ENCODE data around the gene KCNQ1. TPM values are rescaled to one million over a fixed set of nuclear protein-coding genes. Genes with fewer than 3 reads are reported as not detected.
A peak's percentile ranks its signal among the peaks of the same experiment; 100 is the strongest.

Gene KCNQ1
- total RNA-seq, 1 experiment from 2014 or later: 2.3 TPM

GRCh38 chr11:2669634-2670469 is 225.0 kb downstream of the KCNQ1 start:
- Histone ChIP-seq H3K4me2 (ENCODE audit: insufficient read depth, insufficient read length, low read length) (no peak overlapping the region), H3K79me1 (ENCODE audit: insufficient read depth, low read depth, low read length, poor library complexity, severe bottlenecking) (no peaks in the 10 kb centered on the region), H4K91ac (ENCODE audit: insufficient read length, low read depth, low read length) (no peak overlapping the region), H4K5ac (ENCODE audit: insufficient read length, low read depth, low read length) (no peak overlapping the region), H3K18ac (ENCODE audit: insufficient read length, low read depth, low read length) (no peak overlapping the region), H3K27ac (ENCODE audit: insufficient read length, low read depth, low read length) (no peak overlapping the region), H2BK15ac (ENCODE audit: low read depth, low read length) (no peak overlapping the region), H2BK5ac (ENCODE audit: insufficient read length, low read length) (no peak overlapping the region), H2BK120ac (ENCODE audit: low read depth, low read length, poor library complexity, severe bottlenecking) (no peak overlapping the region), H3K9ac (ENCODE audit: extremely low read depth, insufficient read length, low read length) (no peak overlapping the region), H4K8ac (replicated peaks; ENCODE audit: insufficient read length, low read depth, low read length) (no peak overlapping the region), H2AK5ac (ENCODE audit: insufficient read length, low read length) (no peak overlapping the region), H3K23ac (ENCODE audit: insufficient read length, low read depth, low read length) (no peak overlapping the region), H3K4ac (ENCODE audit: low read depth, low read length) (no peak overlapping the region), H2AFZ (ENCODE audit: low read length) (no peak overlapping the region), H3T11ph (ENCODE audit: low read length) (no peak overlapping the region), H3K4me1 (ENCODE audit: insufficient read depth, low read length) (no peaks in the 10 kb centered on the region), H4K20me1 (ENCODE audit: control insufficient read depth, insufficient read depth, insufficient read length) (peaks cover 3% of the 10 kb centered on the region), H3K23me2 (ENCODE audit: insufficient read length, low read depth, low read length, poor library complexity, severe bottlenecking) (no peaks in the 10 kb centered on the region), H3K79me2 (ENCODE audit: insufficient read depth, low read length) (no peaks in the 10 kb centered on the region), H3K27me3 (ENCODE audit: insufficient read depth, low read length) (no peaks in the 10 kb centered on the region), H3K9me3 (ENCODE audit: control insufficient read depth, low read depth, low read length) (no peaks in the 10 kb centered on the region), H3K56ac (ENCODE audit: insufficient read length, low read depth, low read length) (no peak overlapping the region), H2BK20ac (ENCODE audit: low read depth, low read length, poor library complexity, severe bottlenecking) (no peak overlapping the region), H2BK12ac (ENCODE audit: insufficient read length, low read depth, low read length) (no peak overlapping the region), H3K14ac (ENCODE audit: insufficient read depth, low read length) (no peak overlapping the region)
- H3K27ac Mint-ChIP-seq: no peak overlapping the region; a peak in 2 of 7 replicates
- no CpG with 5 or more reads among the region's 8 CpGs for WGBS (ENCODE audit: extremely low coverage, insufficient read length, low lambda C conversion rate)
- H3K36me3 Mint-ChIP-seq (ENCODE audit: insufficient read depth in 1 of 3, low read depth in 3 of 3): peaks cover 2 to 8% (median 5%) of the 10 kb centered on the region in 3 experiments; a peak in 5 of 7 replicates
- peaks cover 0 to 3% of the 10 kb centered on the region in 2 experiments; a peak in 3 of 5 replicates for H3K9me3 Mint-ChIP-seq
- H3K4me1 Mint-ChIP-seq: peaks cover 7 to 11% of the 10 kb centered on the region in 2 experiments
- no peak for TF ChIP-seq CTCF (conservative IDR thresholded peaks at IDR 0.05)
- H3K4me3 Mint-ChIP-seq: no peak overlapping the region
- DNase-seq: peak; percentile 17
- H3K27me3 Mint-ChIP-seq (ENCODE audit: low read depth): peaks cover 28% of the 10 kb centered on the region

Data from H9 (cell line).